Measurements from ENCODE around the gene MRPS18C. TPM values are rescaled to one million over a fixed set of nuclear protein-coding genes. Genes with fewer than 3 reads are reported as not detected.

The MRPS18C gene
- total RNA-seq, 1 experiment from 2014 or later, result 60.3 TPM

GRCh38 chr4:83473423-83473822 is 17.6 kb downstream of the MRPS18C start (continued):
- TF ChIP-seq, protein P1, sequence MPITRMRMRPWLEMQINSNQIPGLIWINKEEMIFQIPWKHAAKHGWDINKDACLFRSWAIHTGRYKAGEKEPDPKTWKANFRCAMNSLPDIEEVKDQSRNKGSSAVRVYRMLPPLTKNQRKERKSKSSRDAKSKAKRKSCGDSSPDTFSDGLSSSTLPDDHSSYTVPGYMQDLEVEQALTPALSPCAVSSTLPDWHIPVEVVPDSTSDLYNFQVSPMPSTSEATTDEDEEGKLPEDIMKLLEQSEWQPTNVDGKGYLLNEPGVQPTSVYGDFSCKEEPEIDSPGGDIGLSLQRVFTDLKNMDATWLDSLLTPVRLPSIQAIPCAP (CRISPR knock-in tag; IDR thresholded peaks at IDR 0.05), result no peak
- TF ChIP-seq ZNF232 (CRISPR knock-in tag; IDR thresholded peaks at IDR 0.05) (no peak), ZNF512 (CRISPR knock-in tag; IDR thresholded peaks at IDR 0.05; ENCODE audit: borderline replicate concordance) (no peak)

DNA sequence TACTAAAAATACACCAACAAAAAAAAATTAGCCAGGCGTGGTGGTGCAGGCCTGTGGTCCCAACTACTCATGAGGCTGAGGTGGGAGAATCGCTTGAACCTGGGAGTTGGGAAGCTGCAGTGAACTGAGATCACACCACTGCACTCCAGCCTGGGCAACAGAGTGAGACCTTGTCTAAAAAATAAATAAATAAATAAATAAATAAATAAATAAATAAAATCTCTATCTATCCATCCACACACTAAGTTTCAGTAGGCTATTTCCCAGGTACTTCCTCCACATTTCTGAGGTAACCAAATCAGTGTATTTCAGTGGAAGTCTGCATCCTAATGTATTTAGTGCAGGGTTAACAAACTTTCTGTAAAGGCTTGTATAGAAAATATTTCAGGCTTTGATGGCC is 18.1 kb downstream of the MRPS18C start:
- no peaks in the 10 kb centered on the region for H3K27me3 Mint-ChIP-seq (ENCODE audit: low read depth)
- CTCF ChIA-PET, result no interaction called here

DNA sequence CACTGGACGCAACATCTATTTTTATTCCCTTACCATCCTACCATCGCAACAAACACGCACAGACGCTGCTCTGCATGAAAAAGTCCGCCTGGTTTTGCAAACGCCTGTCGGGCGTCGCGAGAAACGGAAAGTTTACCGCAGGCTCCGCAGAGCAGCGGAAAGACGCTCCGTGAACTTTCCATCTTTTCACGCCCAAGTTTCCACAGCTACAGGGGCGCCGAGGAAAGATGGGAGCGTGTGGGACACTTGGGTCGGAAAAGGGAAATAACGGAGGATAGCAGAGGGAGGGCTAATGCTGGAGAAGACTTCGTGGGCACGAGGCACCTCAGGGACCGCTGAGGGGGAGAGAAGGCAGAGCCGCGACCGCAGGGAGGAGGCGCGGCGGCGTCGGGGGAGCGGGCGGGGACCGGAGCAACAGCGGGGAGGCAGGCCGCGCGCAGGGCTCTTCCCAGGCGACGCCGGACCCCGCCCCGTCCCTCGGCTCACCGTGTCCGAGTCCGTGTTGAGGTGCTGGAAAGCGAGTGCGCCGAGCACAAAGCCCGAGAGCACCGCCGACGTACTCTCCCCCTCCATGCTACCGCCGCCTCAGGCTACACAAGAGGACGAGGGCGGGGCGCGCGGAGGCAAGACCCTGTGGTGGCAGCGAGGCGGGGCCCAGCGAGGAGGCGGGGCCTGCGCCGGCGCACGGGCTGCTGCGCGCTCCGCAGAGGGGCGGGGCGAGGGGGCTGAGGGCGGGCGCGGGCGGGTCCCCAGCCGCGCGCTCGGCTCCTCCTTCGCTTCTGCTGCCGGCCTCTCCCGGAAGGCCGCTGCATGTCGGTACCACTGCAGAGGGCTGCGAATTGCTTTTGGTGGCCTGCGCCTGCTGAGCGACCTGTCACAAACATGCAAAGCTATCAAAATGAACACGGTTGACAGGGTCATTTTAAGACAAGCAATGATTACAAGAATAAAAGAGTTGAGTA is 28.9 kb downstream of the MRPS18C start, which contains the start of gene ABRAXAS1:
Gene ABRAXAS1, minus strand, starts transcription at position 601 of the 962 bp plus-strand sequence. Its CDS starts 28 bp downstream, at position 573.
- CTCF ChIA-PET, result no interaction called here
- peak; percentile 94 for DNase-seq (ENCODE audit: low spot score)
- Mint-ChIP-seq H3K36me3 (peaks cover 12% of the 10 kb centered on the region), H3K4me3 (peak within 1 kb of the TSS; percentile 95), H3K9me3 (no peaks in the 10 kb centered on the region), H3K4me1 (peaks cover 11% of the 10 kb centered on the region), H3K27ac (peak within 1 kb of the TSS; percentile 91), H3K27me3 (ENCODE audit: low read depth) (peaks cover 9% of the 10 kb centered on the region)
- POLR2A ChIA-PET, result no interaction called here
- peak; percentile 96 for ATAC-seq
- TF ChIP-seq ELF4 (CRISPR knock-in tag; IDR thresholded peaks at IDR 0.05; ENCODE audit: low read depth) (no peak), NR3C1 (CRISPR knock-in tag; conservative IDR thresholded peaks at IDR 0.05; ENCODE audit: low read depth) (no peak), MLX (CRISPR knock-in tag; IDR thresholded peaks at IDR 0.05) (0 out of 2 replicates have a peak, but pooled peaks have one; percentile 69), SMAD4 (CRISPR knock-in tag; IDR thresholded peaks at IDR 0.05) (no peak), ZSCAN18 (CRISPR knock-in tag; IDR thresholded peaks at IDR 0.05) (no peak), ATF2 (CRISPR knock-in tag; IDR thresholded peaks at IDR 0.05; ENCODE audit: borderline replicate concordance, low read depth) (no peak), GABPB1 (CRISPR knock-in tag; IDR thresholded peaks at IDR 0.05) (peak; percentile 41; the same call in 1 of the 2 replicates), TCF7 (CRISPR knock-in tag; IDR thresholded peaks at IDR 0.05; ENCODE audit: low read depth) (0 out of 2 replicates have a peak, but pooled peaks have one; percentile 79), ZNF416 (CRISPR knock-in tag; IDR thresholded peaks at IDR 0.05) (no peak), ZNF317 (CRISPR knock-in tag; IDR thresholded peaks at IDR 0.05; ENCODE audit: borderline replicate concordance, low read depth) (peak; percentile 38; the same call in 1 of the 2 replicates), PRRX2 (CRISPR knock-in tag; IDR thresholded peaks at IDR 0.05) (no peak), ZBTB43 (CRISPR knock-in tag; IDR thresholded peaks at IDR 0.05) (peak; percentile 75; the same call in 1 of the 2 replicates)
- TF ChIP-seq, protein P2, sequence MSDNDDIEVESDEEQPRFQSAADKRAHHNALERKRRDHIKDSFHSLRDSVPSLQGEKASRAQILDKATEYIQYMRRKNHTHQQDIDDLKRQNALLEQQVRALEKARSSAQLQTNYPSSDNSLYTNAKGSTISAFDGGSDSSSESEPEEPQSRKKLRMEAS (CRISPR knock-in tag; IDR thresholded peaks at IDR 0.05), result peak; percentile 88
- TF ChIP-seq, protein P3, sequence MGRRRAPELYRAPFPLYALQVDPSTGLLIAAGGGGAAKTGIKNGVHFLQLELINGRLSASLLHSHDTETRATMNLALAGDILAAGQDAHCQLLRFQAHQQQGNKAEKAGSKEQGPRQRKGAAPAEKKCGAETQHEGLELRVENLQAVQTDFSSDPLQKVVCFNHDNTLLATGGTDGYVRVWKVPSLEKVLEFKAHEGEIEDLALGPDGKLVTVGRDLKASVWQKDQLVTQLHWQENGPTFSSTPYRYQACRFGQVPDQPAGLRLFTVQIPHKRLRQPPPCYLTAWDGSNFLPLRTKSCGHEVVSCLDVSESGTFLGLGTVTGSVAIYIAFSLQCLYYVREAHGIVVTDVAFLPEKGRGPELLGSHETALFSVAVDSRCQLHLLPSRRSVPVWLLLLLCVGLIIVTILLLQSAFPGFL (CRISPR knock-in tag; IDR thresholded peaks at IDR 0.05; ENCODE audit: borderline replicate concordance), result no peak

More for the DNA sequence above, 18.1 kb downstream of the MRPS18C start:
- H3K9me3 Mint-ChIP-seq, result no peaks in the 10 kb centered on the region
- H3K4me1 Mint-ChIP-seq, result no peaks in the 10 kb centered on the region
- POLR2A ChIA-PET, result no interaction called here
- TF ChIP-seq ELF4 (CRISPR knock-in tag; IDR thresholded peaks at IDR 0.05; ENCODE audit: low read depth), result no peak
- no peak for TF ChIP-seq MXD4 (CRISPR knock-in tag; IDR thresholded peaks at IDR 0.05; ENCODE audit: borderline replicate concordance)
- no peak for DNase-seq (ENCODE audit: low spot score)
- H3K36me3 Mint-ChIP-seq, result peaks cover 11% of the 10 kb centered on the region; the same call in 1 of the 2 replicates
- H3K4me3 Mint-ChIP-seq, result no peak overlapping the region
- no peak overlapping the region for H3K27ac Mint-ChIP-seq
- no peak for ATAC-seq
